ENCODE measurements around the gene OR51G2. TPM values are rescaled to one million over a fixed set of nuclear protein-coding genes. Genes with fewer than 3 reads are reported as not detected.

OR51G2 gene
- total RNA-seq, 5 donors from 2014 or later (not counting 1 experiment from before 2014, with no cell fraction given): not detected

- H3K9me3 ChIP-seq: no peaks in the 10 kb centered on the region
- no peak within 1 kb of the TSS for H3K4me3 Mint-ChIP-seq
- CTCF ChIA-PET: no interaction called here
- no peaks in the 10 kb centered on the region for H3K36me3 Mint-ChIP-seq
- no peak within 1 kb of the TSS for H3K4me3 ChIP-seq (ENCODE audit: control insufficient read depth in 1 of 2, extremely low read depth in 1 of 2, low read length in 1 of 2)
- no peak for ATAC-seq (replicated peaks in 1 of 4)
- no peaks in the 10 kb centered on the region for H3K4me1 ChIP-seq (ENCODE audit: control insufficient read depth in 1 of 2, extremely low read depth in 1 of 2, insufficient read depth in 2 of 2, low read length in 2 of 2)
- no peaks in the 10 kb centered on the region for H3K4me1 Mint-ChIP-seq
- WGBS (ENCODE audit: insufficient coverage): 88% methylated on average over 8 of the region's 8 CpGs
- no peak within 1 kb of the TSS for H3K27ac ChIP-seq (ENCODE audit: low read length)
- no peak within 1 kb of the TSS for H3K27ac Mint-ChIP-seq
- H3K36me3 ChIP-seq (ENCODE audit: control insufficient read depth in 2 of 2, extremely low read depth in 1 of 2, insufficient read depth in 1 of 2, low read length in 1 of 2): no peaks in the 10 kb centered on the region
- H3K9me3 Mint-ChIP-seq: peaks cover 0 to 4% (median 0%) of the 10 kb centered on the region in 3 donors
- no peaks in the 10 kb centered on the region for H3K27me3 ChIP-seq (replicated peaks in 1 of 2; ENCODE audit: control insufficient read depth in 2 of 2, extremely low read depth in 1 of 2, insufficient read depth in 2 of 2, low read length in 1 of 2)
- DNase-seq: no peak
- POLR2A ChIA-PET: no interaction called here
- H3K27me3 Mint-ChIP-seq: peaks cover 0 to 16% of the 10 kb centered on the region in 2 donors
Measured at GRCh38 chr11:4881860-4882500, 37.2 kb downstream of the OR51G2 start, which contains the start of gene OR51T1. OR51T1 (plus strand) TSS chr11:4881900; CDS start chr11:4881900, 0 bp downstream.

GRCh38 chr11:4881188-4881587 is 38.0 kb downstream of the OR51G2 start:
- Mint-ChIP-seq H3K27ac (no peak overlapping the region), H3K4me1 (no peaks in the 10 kb centered on the region), H3K9me3 (peaks cover 0 to 5% (median 0%) of the 10 kb centered on the region in 3 donors), H3K4me3 (no peak overlapping the region), H3K27me3 (peaks cover 0 to 16% of the 10 kb centered on the region in 2 donors), H3K36me3 (no peaks in the 10 kb centered on the region)
- ChIA-PET CTCF (no interaction called here), POLR2A (no interaction called here)
- DNase-seq (no peak), ATAC-seq (replicated peaks in 1 of 4) (no peak)
- Histone ChIP-seq H3K36me3 (ENCODE audit: control insufficient read depth in 2 of 2, extremely low read depth in 1 of 2, insufficient read depth in 1 of 2, low read length in 1 of 2) (no peaks in the 10 kb centered on the region), H3K4me1 (ENCODE audit: control insufficient read depth in 1 of 2, extremely low read depth in 1 of 2, insufficient read depth in 2 of 2, low read length in 2 of 2) (no peaks in the 10 kb centered on the region), H3K9me3 (no peaks in the 10 kb centered on the region), H3K27ac (ENCODE audit: low read length) (no peak overlapping the region), H3K4me3 (ENCODE audit: control insufficient read depth in 1 of 2, extremely low read depth in 1 of 2, low read length in 1 of 2) (no peak overlapping the region), H3K27me3 (replicated peaks in 1 of 2; ENCODE audit: control insufficient read depth in 2 of 2, extremely low read depth in 1 of 2, insufficient read depth in 2 of 2, low read length in 1 of 2) (no peaks in the 10 kb centered on the region)
- WGBS (ENCODE audit: insufficient coverage): no CpG with 5 or more reads among the region's 4 CpGs

- Mint-ChIP-seq H3K4me1 (no peaks in the 10 kb centered on the region), H3K27ac (no peak overlapping the region), H3K9me3 (peaks cover 0 to 7% (median 2%) of the 10 kb centered on the region in 3 donors), H3K4me3 (no peak overlapping the region), H3K27me3 (peaks cover 0 to 2% of the 10 kb centered on the region in 2 donors), H3K36me3 (no peaks in the 10 kb centered on the region)
- no CpG with 5 or more reads among the region's 1 CpG for WGBS (ENCODE audit: insufficient coverage)
- ChIA-PET CTCF (no interaction called here), POLR2A (no interaction called here)
- Histone ChIP-seq H3K9me3 (no peaks in the 10 kb centered on the region), H3K4me1 (ENCODE audit: control insufficient read depth in 1 of 2, extremely low read depth in 1 of 2, insufficient read depth in 2 of 2, low read length in 2 of 2) (no peaks in the 10 kb centered on the region), H3K36me3 (ENCODE audit: control insufficient read depth in 2 of 2, extremely low read depth in 1 of 2, insufficient read depth in 1 of 2, low read length in 1 of 2) (no peaks in the 10 kb centered on the region), H3K27ac (ENCODE audit: low read length) (no peak overlapping the region), H3K27me3 (replicated peaks in 1 of 2; ENCODE audit: control insufficient read depth in 2 of 2, extremely low read depth in 1 of 2, insufficient read depth in 2 of 2, low read length in 1 of 2) (no peaks in the 10 kb centered on the region), H3K4me3 (ENCODE audit: control insufficient read depth in 1 of 2, extremely low read depth in 1 of 2, low read length in 1 of 2) (no peak overlapping the region)
- DNase-seq (no peak), ATAC-seq (replicated peaks in 1 of 4) (no peak)
Measured at GRCh38 chr11:4865855-4866254, 53.3 kb downstream of the OR51G2 start.

GRCh38 chr11:4863876-4864275 is 55.3 kb downstream of the OR51G2 start:
- Mint-ChIP-seq H3K4me3 (no peak overlapping the region), H3K27me3 (peaks cover 0 to 2% of the 10 kb centered on the region in 2 donors), H3K4me1 (no peaks in the 10 kb centered on the region), H3K27ac (no peak overlapping the region), H3K9me3 (peaks cover 2 to 7% (median 4%) of the 10 kb centered on the region in 3 donors), H3K36me3 (no peaks in the 10 kb centered on the region)
- ChIA-PET POLR2A (no interaction called here), CTCF (no interaction called here)
- Histone ChIP-seq H3K4me3 (ENCODE audit: control insufficient read depth in 1 of 2, extremely low read depth in 1 of 2, low read length in 1 of 2) (no peak overlapping the region), H3K27me3 (replicated peaks in 1 of 2; ENCODE audit: control insufficient read depth in 2 of 2, extremely low read depth in 1 of 2, insufficient read depth in 2 of 2, low read length in 1 of 2) (no peaks in the 10 kb centered on the region), H3K36me3 (ENCODE audit: control insufficient read depth in 2 of 2, extremely low read depth in 1 of 2, insufficient read depth in 1 of 2, low read length in 1 of 2) (no peaks in the 10 kb centered on the region), H3K27ac (ENCODE audit: low read length) (no peak overlapping the region), H3K4me1 (ENCODE audit: control insufficient read depth in 1 of 2, extremely low read depth in 1 of 2, insufficient read depth in 2 of 2, low read length in 2 of 2) (no peaks in the 10 kb centered on the region), H3K9me3 (no peaks in the 10 kb centered on the region)
- 100% methylated on average over 1 of the region's 4 CpGs for WGBS (ENCODE audit: insufficient coverage)
- ATAC-seq (replicated peaks in 1 of 4): no peak
- no peak for DNase-seq

Other genes starting within 250 kb of the OR51G2 start
- gene OR51E2, start 221.5 kb downstream of the OR51G2 start, total RNA-seq: not detected
- gene MMP26, start 214.6 kb downstream of the OR51G2 start, total RNA-seq: not detected
- gene OR51F1, start 149.4 kb downstream of the OR51G2 start, total RNA-seq: not detected
- gene OR52R1, start 115.0 kb downstream of the OR51G2 start, total RNA-seq: not detected
- gene OR51F2, start 98.0 kb downstream of the OR51G2 start, total RNA-seq: not detected
- not detected for gene OR51S1, start 70.1 kb downstream of the OR51G2 start, total RNA-seq
- not detected for gene OR51T1, start 37.5 kb downstream of the OR51G2 start, total RNA-seq
- gene OR51A7, start 15.6 kb downstream of the OR51G2 start, total RNA-seq: not detected
- not detected for gene OR51G1, start 5.0 kb upstream of the OR51G2 start, total RNA-seq
- gene OR51A4, start 28.3 kb upstream of the OR51G2 start, total RNA-seq: not detected
- not detected for gene OR51A2, start 36.4 kb upstream of the OR51G2 start, total RNA-seq
- not detected for gene OR51L1, start 75.5 kb upstream of the OR51G2 start, total RNA-seq
- not detected for gene OR52J3, start 127.2 kb upstream of the OR51G2 start, total RNA-seq
- not detected for gene OR52E2, start 140.3 kb upstream of the OR51G2 start, total RNA-seq
- not detected for gene OR52E1, start 150.2 kb upstream of the OR51G2 start, total RNA-seq
- not detected for gene OR52A5, start 219.0 kb upstream of the OR51G2 start, total RNA-seq
- gene OR52A1, start 235.4 kb upstream of the OR51G2 start, total RNA-seq: not detected